Sciatic nerve (tissue), 2 donors: Measurements from ENCODE around the gene CCDC93. TPM values are rescaled to one million over a fixed set of nuclear protein-coding genes. Genes with fewer than 3 reads are reported as not detected.

Experiments
- ATAC-seq: fragments of 200-7000 bp; cut with Tn5 transposase; one replicate; pipeline ENCODE4 v1.9.1; 2020; ENCODE audit warnings: mild to moderate bottlenecking, moderate library complexity
- DNase-seq: peaks from one replicate; pipeline ENCODE4 v3.0.0-alpha.2; 2020; ENCODE audit warnings: low spot score
- intact Hi-C: fragments of 100-400 bp; cut with DNase I; formaldehyde crosslinking; loops from one replicate; pipeline ENCODE4 v1.14.2; 2022
- total RNA-seq: library from RNA; stranded (reverse); fragmentation: NEBNext Ultra II Directional; extraction: Animal tissue kit (Norgen Biotek cat#: 25700); gene quantifications from one replicate; pipeline ENCODE4 v1.2.1, GENCODE V29; 2021
- donor health status: DM: no; HTN: no; CAD: no.
- donor health status: DM: no; HTN: no; CAD: no.

CCDC93 gene
- total RNA-seq, 1 donor from 2014 or later = 44.2 TPM

DNA sequence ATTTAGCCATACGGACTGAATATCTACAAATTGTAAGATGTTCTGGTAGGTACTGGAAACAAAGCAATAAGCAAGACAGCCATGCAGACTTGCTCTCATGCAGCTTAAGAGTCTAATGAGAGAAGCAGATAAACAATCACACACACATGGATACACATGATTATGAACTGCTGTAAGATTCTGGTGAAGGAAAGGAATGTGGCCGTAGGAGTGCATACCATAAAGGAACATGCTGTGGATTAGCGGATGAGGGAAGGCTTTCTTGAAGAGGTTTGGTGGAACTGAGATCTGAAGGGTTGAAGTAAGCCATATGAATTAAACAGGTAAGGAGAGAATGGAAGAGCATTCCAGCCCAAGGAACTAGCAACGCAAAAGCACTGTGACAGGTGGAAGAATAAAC, 13.8 kb downstream of the CCDC93 start:
- DNase-seq (no peak), ATAC-seq (no peak)
- intact Hi-C loops = loop anchor here (10.0 kb wide), 1 partner anchor 165 kb away; no protein-coding TSS in a partner anchor

DNA sequence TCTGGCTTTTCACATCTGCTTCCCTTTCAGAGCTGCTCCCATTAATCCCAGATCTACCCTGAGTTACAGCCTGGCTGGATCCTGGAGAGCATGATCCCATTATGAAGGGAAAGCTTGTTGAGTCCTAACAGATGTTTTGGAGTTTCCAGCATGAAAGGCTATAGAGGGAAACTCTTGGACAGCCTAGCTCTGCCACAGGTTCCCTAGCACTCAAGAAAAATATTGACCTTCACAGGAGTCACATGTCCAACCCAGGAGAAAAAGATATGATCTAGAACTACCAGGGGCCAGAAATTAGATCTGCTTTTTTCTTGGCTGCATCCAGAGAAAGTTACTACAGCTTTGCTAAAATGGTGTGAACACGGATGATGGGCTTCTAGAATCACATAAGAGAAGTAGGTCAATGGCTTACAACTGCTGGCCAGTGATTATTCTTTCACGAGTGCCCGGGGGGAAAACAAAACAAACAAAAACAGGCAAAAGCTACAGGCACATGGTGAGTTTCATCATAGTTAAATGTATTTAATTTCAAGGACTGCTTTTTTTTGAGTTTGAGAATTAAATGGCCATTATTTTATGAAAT, 15.9 kb downstream of the CCDC93 start:
- DNase-seq (no peak), ATAC-seq (peak; percentile 65)
- intact Hi-C loops = no loop called here

DNA sequence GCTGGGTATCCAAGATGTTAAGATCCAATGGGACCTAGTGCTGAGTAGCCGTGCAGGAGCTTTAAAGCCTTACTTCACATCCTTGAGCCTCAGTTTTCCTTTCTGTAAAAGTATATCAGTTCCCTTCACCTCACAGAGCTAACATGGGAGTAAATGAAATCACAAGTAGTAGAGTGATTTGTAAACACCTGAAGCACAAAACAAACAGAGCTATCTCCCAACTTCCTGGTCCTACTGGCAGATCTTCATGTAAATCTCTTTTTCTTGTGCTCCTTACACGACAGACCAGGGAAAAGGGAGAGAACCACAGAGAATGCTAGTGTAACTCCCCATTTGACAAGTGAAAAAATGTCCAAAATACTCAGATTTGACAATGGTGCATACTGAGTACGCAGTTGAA, 17.3 kb downstream of the CCDC93 start:
- ATAC-seq (no peak), DNase-seq (no peak)
- intact Hi-C loops = no loop called here

DNA sequence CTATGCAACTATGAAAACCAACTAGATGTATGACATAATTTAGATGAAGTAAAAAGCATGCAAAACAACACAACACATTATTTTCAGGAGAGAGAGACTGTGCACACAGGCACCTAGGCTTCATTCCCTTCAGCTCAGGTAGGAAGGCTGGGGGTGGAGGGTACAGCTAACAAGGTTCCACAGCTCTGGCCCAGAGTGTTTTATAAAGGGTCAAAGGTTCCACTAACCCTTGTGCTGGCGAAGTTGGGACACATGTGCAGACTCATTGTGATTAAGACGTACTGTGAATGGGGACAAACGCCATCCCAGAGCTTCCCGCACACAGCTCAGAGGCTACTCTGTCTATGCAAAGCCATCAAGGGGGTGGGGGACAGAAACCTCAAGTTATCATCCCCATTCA, 19.1 kb downstream of the CCDC93 start:
- intact Hi-C loops = no loop called here

GRCh38 chr2:117989854-117990438, 23.9 kb downstream of the CCDC93 start:
- intact Hi-C loops = no loop called here
- no peak for ATAC-seq

More for the DNA sequence above, 19.1 kb downstream of the CCDC93 start:
- DNase-seq = no peak
- ATAC-seq = no peak

GRCh38 chr2:117987121-117987520, 26.7 kb downstream of the CCDC93 start:
- no peak for ATAC-seq
- intact Hi-C loops = no loop called here
- DNase-seq = no peak

More at GRCh38 chr2:117989854-117990438, 23.9 kb downstream of the CCDC93 start:
- no peak for DNase-seq

GRCh38 chr2:117985092-117985491, 28.8 kb downstream of the CCDC93 start:
- intact Hi-C loops = no loop called here
- DNase-seq = no peak

GRCh38 chr2:117984208-117984607, 29.7 kb downstream of the CCDC93 start:
- intact Hi-C loops = no loop called here
- ATAC-seq = no peak
- no peak for DNase-seq

More at GRCh38 chr2:117985092-117985491, 28.8 kb downstream of the CCDC93 start:
- ATAC-seq = no peak

GRCh38 chr2:117983040-117983439, 30.8 kb downstream of the CCDC93 start:
- intact Hi-C loops = no loop called here
- ATAC-seq (no peak), DNase-seq (no peak)

GRCh38 chr2:117982376-117983033, 31.4 kb downstream of the CCDC93 start:
- ATAC-seq = no peak
- intact Hi-C loops = no loop called here
- no peak for DNase-seq

GRCh38 chr2:117981810-117982209, 32.1 kb downstream of the CCDC93 start:
- intact Hi-C loops = no loop called here
- DNase-seq (no peak), ATAC-seq (no peak)

GRCh38 chr2:117980783-117981676, 32.8 kb downstream of the CCDC93 start:
- peak; percentile 89 for ATAC-seq
- intact Hi-C loops = no loop called here
- DNase-seq = no peak

GRCh38 chr2:117979911-117980701, 33.8 kb downstream of the CCDC93 start:
- no peak for DNase-seq
- ATAC-seq = no peak
- intact Hi-C loops = no loop called here

DNA sequence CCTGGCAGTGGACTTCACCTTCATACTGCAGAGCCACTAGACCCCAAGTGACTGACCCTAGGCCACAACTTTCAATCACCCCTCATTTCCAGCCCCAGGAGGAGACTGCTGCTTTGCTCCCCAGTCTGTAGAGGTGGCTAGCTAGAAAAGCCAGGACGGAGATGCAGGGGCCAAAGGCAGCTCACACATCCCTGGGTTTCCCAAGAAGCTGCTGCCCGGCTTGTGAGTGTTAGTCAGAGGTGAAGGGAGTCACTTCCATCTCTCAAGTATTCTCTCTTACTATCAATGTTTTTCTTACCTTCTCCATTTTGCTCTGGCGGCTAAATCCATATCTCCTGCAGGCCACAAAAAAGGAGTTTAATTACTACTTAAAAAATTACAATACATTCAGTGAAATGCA, 36.2 kb downstream of the CCDC93 start:
- intact Hi-C loops = no loop called here
- ATAC-seq (no peak), DNase-seq (no peak)

DNA sequence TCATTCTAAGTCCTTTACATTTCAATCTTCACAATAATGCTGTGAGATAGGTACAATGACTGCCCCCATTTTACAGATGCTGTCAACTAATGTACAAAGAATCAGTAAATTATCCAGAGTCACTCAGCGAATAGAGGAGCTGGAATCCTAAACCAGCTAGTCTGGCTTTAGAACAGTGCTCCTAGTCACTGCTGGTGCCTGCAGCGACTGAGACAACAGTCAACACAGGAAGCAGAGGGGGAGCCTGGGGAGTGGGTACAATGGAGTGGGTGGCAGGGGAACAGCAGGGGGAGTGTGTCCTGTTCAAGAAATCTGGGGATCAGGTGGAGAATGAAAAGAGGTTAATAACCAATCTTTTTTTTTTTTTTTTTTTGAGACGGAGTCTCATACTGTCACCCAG, 37.3 kb downstream of the CCDC93 start:
- no peak for ATAC-seq
- intact Hi-C loops = no loop called here
- DNase-seq = no peak

DNA sequence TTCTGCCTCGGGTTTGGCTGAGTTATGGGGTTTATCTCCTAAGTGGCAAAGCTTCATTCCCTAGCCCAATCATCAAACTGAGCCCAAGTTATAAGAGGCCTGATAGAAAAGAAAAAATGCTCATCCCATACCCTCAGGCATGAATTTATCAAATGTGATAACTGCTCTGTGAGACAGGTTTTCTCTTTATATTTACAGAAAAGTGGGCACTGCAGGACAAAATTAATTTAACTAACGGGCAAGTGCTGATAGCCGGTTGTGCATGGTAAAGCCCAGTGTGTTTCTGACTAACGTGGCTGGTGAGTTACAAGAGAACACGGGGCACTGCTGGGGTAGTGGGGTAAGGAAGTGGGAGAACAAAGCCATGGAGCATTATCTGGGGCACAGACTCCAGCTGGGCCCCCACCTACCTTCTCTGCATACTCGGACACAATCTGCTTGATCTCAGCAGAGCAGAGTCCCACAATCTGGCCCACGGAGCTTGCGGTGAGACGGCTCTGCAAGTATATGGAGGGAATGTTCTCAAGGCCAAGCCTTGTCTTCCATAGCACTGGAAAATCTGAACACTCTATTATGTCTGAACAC, 40.3 kb downstream of the CCDC93 start:
- intact Hi-C loops = no loop called here
- no peak for ATAC-seq

GRCh38 chr2:117972476-117973123, 41.3 kb downstream of the CCDC93 start:
- ATAC-seq (no peak), DNase-seq (no peak)
- intact Hi-C loops = no loop called here

More for the DNA sequence above, 40.3 kb downstream of the CCDC93 start:
- DNase-seq = no peak

- no peak for DNase-seq
- intact Hi-C loops = no loop called here
- no peak for ATAC-seq
Observed at GRCh38 chr2:117968722-117969121, 45.1 kb downstream of the CCDC93 start.
